Transverse colon (tissue), 4 donors: ENCODE data around the gene RUNX1.

Source experiments
- POLR2A ChIP-seq: fragments of 450-650 bp; IDR thresholded peaks from one replicate; pipeline ENCODE4 v1.6.1; 2016; ENCODE audit warnings: antibody characterized with exemption, mild to moderate bottlenecking, moderate library complexity
- POLR2AphosphoS5 ChIP-seq, 3 donors: sonication (generic); formaldehyde crosslinking; IDR thresholded peaks; one replicate each; pipeline ENCODE4 v1.6.1; 2016; ENCODE audit warnings: antibody characterized with exemption in 3 of 3
- TF ChIP-seq, protein P1 (sequence below), 5 experiments: fragments of 200-600 bp in 3 of 5; fragments of 450-650 bp in 2 of 5; sonication (generic) in 3 of 5; IDR thresholded peaks; 1 replicate in 2 of 5; 2 replicates in 3 of 5; pipeline ENCODE4 v1.5.1; 2016 to 2017; ENCODE audit warnings: antibody characterized with exemption in 5 of 5, inconsistent platforms in 3 of 5, mild to moderate bottlenecking in 2 of 5, moderate library complexity in 1 of 5

DNA sequence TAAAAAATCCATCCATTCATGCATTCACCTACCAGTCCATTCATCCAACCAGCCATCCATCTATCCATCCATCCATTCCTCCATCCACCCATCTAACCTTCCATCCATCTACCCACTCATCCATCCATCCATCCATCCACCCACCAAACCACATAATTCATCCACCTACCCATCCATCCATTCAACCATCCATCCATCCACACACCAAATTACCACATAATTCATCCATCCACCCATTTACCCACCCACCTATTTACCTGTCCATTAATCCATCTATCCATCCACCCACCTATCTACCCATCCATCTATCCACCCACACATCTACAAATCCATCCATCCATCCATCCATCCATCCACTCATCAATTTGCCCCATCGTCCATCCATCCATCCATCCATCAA is 308.9 kb downstream of the RUNX1 start:
- no peak for TF ChIP-seq POLR2AphosphoS5 (IDR thresholded peaks at IDR 0.05)
- TF ChIP-seq, protein P1, sequence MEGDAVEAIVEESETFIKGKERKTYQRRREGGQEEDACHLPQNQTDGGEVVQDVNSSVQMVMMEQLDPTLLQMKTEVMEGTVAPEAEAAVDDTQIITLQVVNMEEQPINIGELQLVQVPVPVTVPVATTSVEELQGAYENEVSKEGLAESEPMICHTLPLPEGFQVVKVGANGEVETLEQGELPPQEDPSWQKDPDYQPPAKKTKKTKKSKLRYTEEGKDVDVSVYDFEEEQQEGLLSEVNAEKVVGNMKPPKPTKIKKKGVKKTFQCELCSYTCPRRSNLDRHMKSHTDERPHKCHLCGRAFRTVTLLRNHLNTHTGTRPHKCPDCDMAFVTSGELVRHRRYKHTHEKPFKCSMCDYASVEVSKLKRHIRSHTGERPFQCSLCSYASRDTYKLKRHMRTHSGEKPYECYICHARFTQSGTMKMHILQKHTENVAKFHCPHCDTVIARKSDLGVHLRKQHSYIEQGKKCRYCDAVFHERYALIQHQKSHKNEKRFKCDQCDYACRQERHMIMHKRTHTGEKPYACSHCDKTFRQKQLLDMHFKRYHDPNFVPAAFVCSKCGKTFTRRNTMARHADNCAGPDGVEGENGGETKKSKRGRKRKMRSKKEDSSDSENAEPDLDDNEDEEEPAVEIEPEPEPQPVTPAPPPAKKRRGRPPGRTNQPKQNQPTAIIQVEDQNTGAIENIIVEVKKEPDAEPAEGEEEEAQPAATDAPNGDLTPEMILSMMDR (IDR thresholded peaks at IDR 0.05), result no peak
- no peak for TF ChIP-seq POLR2A
